ENCODE measurements around the gene GIMAP2.
A peak's percentile ranks its signal among the peaks of the same experiment; 100 is the strongest.

Gene GIMAP2

GRCh38 chr7:150731916-150732315 lies 46.4 kb downstream of the GIMAP2 start:
- peaks cover 30% of the 10 kb centered on the region for H3K36me3 Mint-ChIP-seq (ENCODE audit: low read depth)
- peak overlapping the region; percentile 72 for H3K4me3 Mint-ChIP-seq
- no peak for DNase-seq (ENCODE audit: low spot score)
- peak overlapping the region; percentile 93 for H3K27ac Mint-ChIP-seq
- H3K27me3 Mint-ChIP-seq (ENCODE audit: low read depth): no peaks in the 10 kb centered on the region
- peaks cover 62% of the 10 kb centered on the region for H3K4me1 Mint-ChIP-seq (ENCODE audit: low read depth)
- peaks cover 22% of the 10 kb centered on the region for H3K9me3 Mint-ChIP-seq

GRCh38 chr7:150732786-150733481 lies 47.4 kb downstream of the GIMAP2 start:
- Mint-ChIP-seq H3K36me3 (ENCODE audit: low read depth) (peaks cover 26% of the 10 kb centered on the region), H3K4me3 (peak overlapping the region; percentile 45), H3K4me1 (ENCODE audit: low read depth) (peaks cover 65% of the 10 kb centered on the region), H3K9me3 (peaks cover 12% of the 10 kb centered on the region), H3K27me3 (ENCODE audit: low read depth) (no peaks in the 10 kb centered on the region), H3K27ac (peak overlapping the region; percentile 93)
- no peak for DNase-seq (ENCODE audit: low spot score)

- Mint-ChIP-seq H3K27ac (peak overlapping the region; percentile 93), H3K27me3 (ENCODE audit: low read depth) (no peaks in the 10 kb centered on the region), H3K4me3 (peak overlapping the region; percentile 45), H3K36me3 (ENCODE audit: low read depth) (peaks cover 26% of the 10 kb centered on the region), H3K4me1 (ENCODE audit: low read depth) (peaks cover 67% of the 10 kb centered on the region), H3K9me3 (peaks cover 5% of the 10 kb centered on the region)
- DNase-seq (ENCODE audit: low spot score): no peak
These were observed 48.1 kb downstream of the GIMAP2 start for GRCh38 chr7:150733482-150734095.

GRCh38 chr7:150734254-150734653 lies 48.7 kb downstream of the GIMAP2 start:
- no peaks in the 10 kb centered on the region for H3K27me3 Mint-ChIP-seq (ENCODE audit: low read depth)
- H3K36me3 Mint-ChIP-seq (ENCODE audit: low read depth): peaks cover 28% of the 10 kb centered on the region
- DNase-seq (ENCODE audit: low spot score): peak; percentile 71
- H3K27ac Mint-ChIP-seq: peak overlapping the region; percentile 93
- H3K9me3 Mint-ChIP-seq: no peaks in the 10 kb centered on the region
- peaks cover 70% of the 10 kb centered on the region for H3K4me1 Mint-ChIP-seq (ENCODE audit: low read depth)
- peak overlapping the region; percentile 1 for H3K4me3 Mint-ChIP-seq

- H3K36me3 Mint-ChIP-seq (ENCODE audit: low read depth): peaks cover 41% of the 10 kb centered on the region
- H3K27ac Mint-ChIP-seq: peak overlapping the region; percentile 93
- no peaks in the 10 kb centered on the region for H3K27me3 Mint-ChIP-seq (ENCODE audit: low read depth)
- no peak for DNase-seq (ENCODE audit: low spot score)
- peaks cover 74% of the 10 kb centered on the region for H3K4me1 Mint-ChIP-seq (ENCODE audit: low read depth)
- peak overlapping the region; percentile 94 for H3K4me3 Mint-ChIP-seq
- peaks cover 4% of the 10 kb centered on the region for H3K9me3 Mint-ChIP-seq
These were observed 50.3 kb downstream of the GIMAP2 start for GRCh38 chr7:150735596-150736358.

- peaks cover 4% of the 10 kb centered on the region for H3K9me3 Mint-ChIP-seq
- no peak for DNase-seq (ENCODE audit: low spot score)
- H3K4me1 Mint-ChIP-seq (ENCODE audit: low read depth): peaks cover 78% of the 10 kb centered on the region
- H3K27ac Mint-ChIP-seq: peak overlapping the region; percentile 93
- peak overlapping the region; percentile 94 for H3K4me3 Mint-ChIP-seq
- peaks cover 48% of the 10 kb centered on the region for H3K36me3 Mint-ChIP-seq (ENCODE audit: low read depth)
- no peaks in the 10 kb centered on the region for H3K27me3 Mint-ChIP-seq (ENCODE audit: low read depth)
These were observed 51.4 kb downstream of the GIMAP2 start for GRCh38 chr7:150736864-150737263.

GRCh38 chr7:150737265-150738055 lies 52.0 kb downstream of the GIMAP2 start, which contains the start of gene GIMAP5:
TSS of gene GIMAP5 (plus strand) at chr7:150737418. CDS start at chr7:150740885, 3,467 bp downstream.
- no peak for DNase-seq (ENCODE audit: low spot score)
- peaks cover 4% of the 10 kb centered on the region for H3K9me3 Mint-ChIP-seq
- peak within 1 kb of the TSS; percentile 94 for H3K4me3 Mint-ChIP-seq
- no peaks in the 10 kb centered on the region for H3K27me3 Mint-ChIP-seq (ENCODE audit: low read depth)
- peaks cover 53% of the 10 kb centered on the region for H3K36me3 Mint-ChIP-seq (ENCODE audit: low read depth)
- peak within 1 kb of the TSS; percentile 93 for H3K27ac Mint-ChIP-seq
- peaks cover 78% of the 10 kb centered on the region for H3K4me1 Mint-ChIP-seq (ENCODE audit: low read depth)

- H3K27me3 Mint-ChIP-seq (ENCODE audit: low read depth): no peaks in the 10 kb centered on the region
- H3K36me3 Mint-ChIP-seq (ENCODE audit: low read depth): peaks cover 59% of the 10 kb centered on the region
- peaks cover 4% of the 10 kb centered on the region for H3K9me3 Mint-ChIP-seq
- DNase-seq (ENCODE audit: low spot score): no peak
- peaks cover 78% of the 10 kb centered on the region for H3K4me1 Mint-ChIP-seq (ENCODE audit: low read depth)
- H3K27ac Mint-ChIP-seq: peak overlapping the region; percentile 93
- H3K4me3 Mint-ChIP-seq: peak overlapping the region; percentile 94
These were observed 52.6 kb downstream of the GIMAP2 start for GRCh38 chr7:150738092-150738491.

GRCh38 chr7:150738591-150739001 lies 53.1 kb downstream of the GIMAP2 start:
- Mint-ChIP-seq H3K9me3 (peaks cover 4% of the 10 kb centered on the region), H3K4me3 (peak overlapping the region; percentile 94), H3K27ac (peak overlapping the region; percentile 93), H3K27me3 (ENCODE audit: low read depth) (no peaks in the 10 kb centered on the region), H3K4me1 (ENCODE audit: low read depth) (peaks cover 78% of the 10 kb centered on the region), H3K36me3 (ENCODE audit: low read depth) (peaks cover 64% of the 10 kb centered on the region)
- no peak for DNase-seq (ENCODE audit: low spot score)

- Mint-ChIP-seq H3K4me1 (ENCODE audit: low read depth) (peaks cover 78% of the 10 kb centered on the region), H3K27me3 (ENCODE audit: low read depth) (no peaks in the 10 kb centered on the region), H3K4me3 (peak overlapping the region; percentile 94), H3K36me3 (ENCODE audit: low read depth) (peaks cover 69% of the 10 kb centered on the region), H3K27ac (peak overlapping the region; percentile 93), H3K9me3 (peaks cover 4% of the 10 kb centered on the region)
- DNase-seq (ENCODE audit: low spot score): no peak
These were observed 53.5 kb downstream of the GIMAP2 start for GRCh38 chr7:150739033-150739432.

GRCh38 chr7:150740053-150740452 lies 54.5 kb downstream of the GIMAP2 start:
- H3K4me1 Mint-ChIP-seq (ENCODE audit: low read depth): peaks cover 78% of the 10 kb centered on the region
- peaks cover 4% of the 10 kb centered on the region for H3K9me3 Mint-ChIP-seq
- peak overlapping the region; percentile 78 for H3K27ac Mint-ChIP-seq

GRCh38 chr7:150742286-150742968 lies 56.9 kb downstream of the GIMAP2 start:
- Mint-ChIP-seq H3K4me1 (ENCODE audit: low read depth) (peaks cover 68% of the 10 kb centered on the region), H3K36me3 (ENCODE audit: low read depth) (peaks cover 89% of the 10 kb centered on the region)

More at GRCh38 chr7:150740053-150740452, 54.5 kb downstream of the GIMAP2 start:
- no peak for DNase-seq (ENCODE audit: low spot score)
- Mint-ChIP-seq H3K4me3 (peak overlapping the region; percentile 94), H3K27me3 (ENCODE audit: low read depth) (no peaks in the 10 kb centered on the region), H3K36me3 (ENCODE audit: low read depth) (peaks cover 76% of the 10 kb centered on the region)

More at GRCh38 chr7:150742286-150742968, 56.9 kb downstream of the GIMAP2 start:
- H3K9me3 Mint-ChIP-seq: peaks cover 4% of the 10 kb centered on the region
- H3K27ac Mint-ChIP-seq: peak overlapping the region; percentile 74
- no peak for DNase-seq (ENCODE audit: low spot score)
- peak overlapping the region; percentile 94 for H3K4me3 Mint-ChIP-seq
- no peaks in the 10 kb centered on the region for H3K27me3 Mint-ChIP-seq (ENCODE audit: low read depth)

Measured in T-helper 2 cell treated with Interferon-gamma antibody and Interleukin-4, amounts not matched to agents 5 μg/mL and 100 μg/mL, for 36 hours (primary cell).